Stomach (tissue), 19 donors: ENCODE data around the gene KRT25. TPM values are rescaled to one million over a fixed set of nuclear protein-coding genes. Genes with fewer than 3 reads are reported as not detected.
A peak's percentile ranks its signal among the peaks of the same experiment; 100 is the strongest.

Experiments used
- DNase-seq, 2 donors: peaks; one replicate each; pipeline versions ENCODE4 v3.0.0 to v3.0.0-alpha.2; 2013 to 2019
- H3K27ac ChIP-seq, 5 donors: fragments of 200-600 bp in 4 of 5; sonication (generic) in 4 of 5; one replicate each; pipeline ENCODE4 v1.5.1; 2013 to 2019; ENCODE audit warnings: mild to moderate bottlenecking in 1 of 5, moderate library complexity in 1 of 5
- H3K27me3 ChIP-seq, 3 donors: fragments of 200-600 bp; sonication (generic); one replicate each; pipeline ENCODE4 v1.5.1; 2017 to 2019; ENCODE audit warnings: mixed run types in 1 of 3
- H3K36me3 ChIP-seq, 4 donors: fragments of 200-600 bp; sonication (generic); 1 replicate in 3 of 4; 2 replicates in 1 of 4; pipeline ENCODE4 v1.5.1; 2016 to 2019
- H3K4me1 ChIP-seq, 4 donors: fragments of 200-600 bp; sonication (generic); one replicate each; pipeline ENCODE4 v1.5.1; 2016 to 2019
- H3K4me3 ChIP-seq, 4 donors: fragments of 200-600 bp; sonication (generic) in 3 of 4; one replicate each; pipeline ENCODE4 v1.5.1; 2016 to 2019; ENCODE audit warnings: mild to moderate bottlenecking in 1 of 4
- H3K9me3 ChIP-seq, 4 donors: fragments of 200-600 bp; sonication (generic); one replicate each; pipeline ENCODE4 v1.5.1; 2016 to 2019
- CTCF ChIP-seq, 7 experiments: fragments of 450-650 bp in 4 of 7; fragments of 200-600 bp in 3 of 7; sonication (generic) in 3 of 7; IDR thresholded peaks; one replicate each; pipeline ENCODE4 v1.5.1; 2016 to 2019; ENCODE audit warnings: antibody characterized with exemption in 7 of 7, control low read depth in 2 of 7, mild to moderate bottlenecking in 1 of 7
- EP300 ChIP-seq: sonication (generic); formaldehyde crosslinking; IDR thresholded peaks from one replicate; pipeline ENCODE4 v1.6.1; 2017; ENCODE audit warnings: antibody characterized with exemption
- POLR2A ChIP-seq, 4 donors: fragments of 450-650 bp; IDR thresholded peaks; one replicate each; pipeline ENCODE4 v1.6.1; 2016; ENCODE audit warnings: antibody characterized with exemption in 4 of 4, control low read depth in 2 of 4, mild to moderate bottlenecking in 1 of 4, moderate library complexity in 1 of 4
- POLR2AphosphoS5 ChIP-seq, 3 donors: sonication (generic); formaldehyde crosslinking; IDR thresholded peaks; one replicate each; pipeline ENCODE4 v1.6.1; 2016; ENCODE audit warnings: antibody characterized with exemption in 3 of 3
- WGBS, 5 donors: extraction: QIAGEN DNeasy Blood & Tissue Kit in 3 of 5; methylation state at CpG; one replicate each; pipeline versions ENCODE4 v1.1.5 to v1.1.7; 2013 to 2018; 5-methylcytosine and 5-hydroxymethylcytosine counted together
- intact Hi-C: fragments of 100-400 bp; cut with DNase I; formaldehyde crosslinking; loops from one replicate; pipeline ENCODE4 v1.15.1; 2023; ENCODE audit warnings: low total_unique reads
- long read RNA-seq, 10 donors: transcript quantifications; one replicate each; lab custom pipeline, GENCODE V29; 2026
- polyA plus RNA-seq, 3 donors: library from polyadenylated mRNA; stranded (reverse); fragments of 200-250 nt; gene quantifications; one replicate each; pipeline ENCODE4 v1.2.3, GENCODE V29; 2013
- total RNA-seq, 5 donors: library from RNA; depleted of rRNA; stranded (reverse); fragments of >200 nt; gene quantifications; one replicate each; pipeline versions ENCODE4 v1.1.0 to v1.2.3, GENCODE V29; 2014 to 2016
- donor health status: healthy with polysubstance abuse.
- donor health status: Bipolar disorder and iron deficiency.
- donor health status: healthy.

Gene KRT25
- total RNA-seq (not detected), polyA plus RNA-seq (not detected)
- long read RNA-seq, donor 1 = 0 reads
- long read RNA-seq, donor 2 = 0 reads
- long read RNA-seq, donor 3 = 0 reads
- long read RNA-seq, donor 4 = 0 reads
- long read RNA-seq, donor 5 = 0 reads
- long read RNA-seq, donor 6 = 0 reads
- long read RNA-seq, donor 7 = 0 reads
- long read RNA-seq, donor 8 = 0 reads
- long read RNA-seq, donor 9 = 0 reads
- long read RNA-seq, donor 10 = 0 reads

- 67 to 84% (median 71%) methylated on average over 4 of the region's 4 CpGs for WGBS, 5 donors
- H3K9me3 ChIP-seq = peaks cover 4 to 15% (median 14%) of the 10 kb centered on the region in 4 donors
- no peaks in the 10 kb centered on the region for H3K4me1 ChIP-seq
- intact Hi-C loops = no loop called here
- TF ChIP-seq EP300 = no peak
- TF ChIP-seq POLR2A (IDR thresholded peaks at IDR 0.05) = no peak
- no peak for TF ChIP-seq POLR2AphosphoS5 (IDR thresholded peaks at IDR 0.05)
- TF ChIP-seq CTCF (IDR thresholded peaks at IDR 0.05) = no peak
- no peak for DNase-seq
- no peak within 1 kb of the TSS for H3K27ac ChIP-seq
- H3K36me3 ChIP-seq = no peaks in the 10 kb centered on the region
- peaks cover 0 to 14% (median 7%) of the 10 kb centered on the region in 3 donors for H3K27me3 ChIP-seq
- no peak within 1 kb of the TSS for H3K4me3 ChIP-seq
Measured at GRCh38 chr17:40755231-40755630, at the start of gene KRT25. TSS of gene KRT25 (minus strand) at chr17:40755331. CDS start at chr17:40755271, 60 bp downstream.

- peaks cover 0 to 6% (median 2%) of the 10 kb centered on the region in 4 donors for H3K4me1 ChIP-seq
- peak in 1 of 3 donors; percentile 45 for TF ChIP-seq POLR2AphosphoS5 (IDR thresholded peaks at IDR 0.05)
- no peak for TF ChIP-seq EP300
- TF ChIP-seq CTCF (IDR thresholded peaks at IDR 0.05) = peak in 5 of 7 experiments; percentile 66 to 89 (median 79)
- TF ChIP-seq POLR2A (IDR thresholded peaks at IDR 0.05) = no peak
- WGBS, 5 donors = 6 to 12% (median 8%) methylated on average over 13 of the region's 13 CpGs
- no peaks in the 10 kb centered on the region for H3K36me3 ChIP-seq
- no peaks in the 10 kb centered on the region for H3K9me3 ChIP-seq
- no peak overlapping the region for H3K4me3 ChIP-seq
- no peak overlapping the region for H3K27ac ChIP-seq
- intact Hi-C loops = loop anchor here (10.0 kb wide), 1 partner anchor 861 kb away; no protein-coding TSS in a partner anchor
- DNase-seq = peak; percentile 86 to 90
- H3K27me3 ChIP-seq = peaks cover 0 to 85% (median 34%) of the 10 kb centered on the region in 3 donors
Measured at GRCh38 chr17:40803617-40804082, 48.5 kb upstream of the KRT25 start.

GRCh38 chr17:40801157-40801556 is 46.0 kb upstream of the KRT25 start:
- Histone ChIP-seq H3K27me3 (peaks cover 0 to 83% (median 23%) of the 10 kb centered on the region in 3 donors), H3K9me3 (no peaks in the 10 kb centered on the region), H3K4me1 (peaks cover 0 to 6% (median 2%) of the 10 kb centered on the region in 4 donors), H3K36me3 (no peaks in the 10 kb centered on the region), H3K27ac (no peak overlapping the region), H3K4me3 (no peak overlapping the region)
- intact Hi-C loops = loop anchor here (10.0 kb wide), 1 partner anchor 864 kb away; no protein-coding TSS in a partner anchor
- DNase-seq = no peak
- whole genome bisulfite sequencing, 5 donors = 67 to 78% (median 71%) methylated on average over 2 of the region's 2 CpGs
- TF ChIP-seq POLR2AphosphoS5 (IDR thresholded peaks at IDR 0.05) = no peak
- no peak for TF ChIP-seq EP300
- TF ChIP-seq CTCF (IDR thresholded peaks at IDR 0.05) = no peak
- TF ChIP-seq POLR2A (IDR thresholded peaks at IDR 0.05) = no peak

- intact Hi-C loops = loop anchor here (10.0 kb wide), 1 partner anchor 864 kb away; no protein-coding TSS in a partner anchor
- Histone ChIP-seq H3K4me3 (no peak overlapping the region), H3K36me3 (no peaks in the 10 kb centered on the region), H3K27ac (no peak overlapping the region), H3K9me3 (no peaks in the 10 kb centered on the region), H3K27me3 (peaks cover 0 to 83% (median 15%) of the 10 kb centered on the region in 3 donors), H3K4me1 (peaks cover 0 to 6% (median 2%) of the 10 kb centered on the region in 4 donors)
- WGBS, 5 donors = 61 to 75% (median 67%) methylated on average over 1 of the region's 1 CpG
- no peak for DNase-seq
- TF ChIP-seq POLR2AphosphoS5 (IDR thresholded peaks at IDR 0.05) = no peak
- no peak for TF ChIP-seq POLR2A (IDR thresholded peaks at IDR 0.05)
- no peak for TF ChIP-seq EP300
- TF ChIP-seq CTCF (IDR thresholded peaks at IDR 0.05) = no peak
Measured at GRCh38 chr17:40800381-40800780, 45.2 kb upstream of the KRT25 start.
